GM23338 (cell line): ENCODE data around the gene TMUB1. TPM values are rescaled to one million over a fixed set of nuclear protein-coding genes. Genes with fewer than 3 reads are reported as not detected.

Experiments used
- CTCF ChIP-seq, 2 experiments: fragments of 200-600 bp in 1 of 2; sonication (generic) in 1 of 2; conservative IDR thresholded peaks; 2 replicates each; pipeline versions ENCODE4 v1.5.1 to v1.6.1; 2016 to 2017; ENCODE audit warnings: antibody characterized with exemption in 2 of 2, low read depth in 2 of 2, mild to moderate bottlenecking in 2 of 2, moderate library complexity in 1 of 2
- ETS1 ChIP-seq: IDR thresholded peaks from 2 replicates; pipeline ENCODE4 v1.6.1; 2016; ENCODE audit warnings: antibody characterized with exemption
- EZH2phosphoT487 ChIP-seq: fragments of 200-600 bp; sonication (generic); IDR thresholded peaks from one replicate; pipeline ENCODE4 v1.8.1; 2018; ENCODE audit warnings: antibody characterized with exemption; ENCODE audit not compliant: unreplicated experiment
- JUNB ChIP-seq: IDR thresholded peaks from one replicate; pipeline ENCODE4 v1.6.1; 2016; ENCODE audit warnings: antibody characterized with exemption; ENCODE audit not compliant: unreplicated experiment
- NANOG ChIP-seq: IDR thresholded peaks from 2 replicates; pipeline ENCODE4 v1.6.1; 2016; ENCODE audit warnings: antibody characterized with exemption, borderline replicate concordance
- STAT1 ChIP-seq: IDR thresholded peaks from one replicate; pipeline ENCODE4 v1.6.1; 2016; ENCODE audit warnings: antibody characterized with exemption; ENCODE audit not compliant: unreplicated experiment
- ZNF114 ChIP-seq: fragments of 250-450 bp; sonication (Bioruptor Pico); IDR thresholded peaks from 2 replicates; pipeline ENCODE4 v1.5.0; 2020; ENCODE audit warnings: mild to moderate bottlenecking, moderate library complexity
- ZNF331 ChIP-seq: fragments of 250-450 bp; sonication (Bioruptor Pico); IDR thresholded peaks from 2 replicates; pipeline ENCODE4 v1.5.0; 2020; ENCODE audit warnings: low read depth, mild to moderate bottlenecking, moderate library complexity
- ZNF462 ChIP-seq: fragments of 250-450 bp; sonication (Bioruptor Pico); IDR thresholded peaks from 2 replicates; pipeline ENCODE4 v1.5.0; 2020; ENCODE audit warnings: mild to moderate bottlenecking, moderate library complexity
- polyA plus RNA-seq: library from polyadenylated mRNA; unstranded; fragments of >200 nt; fragmentation: Nextera tagmentation; extraction: Ambion mirVana; gene quantifications from 2 replicates; pipeline ENCODE4 v1.2.1, GENCODE V29; 2016
- total RNA-seq: library from RNA; depleted of rRNA; stranded (reverse); fragments of >200 nt; shearing (Covaris generic); gene quantifications from 2 replicates; pipeline ENCODE4 v1.2.3, GENCODE V29; 2014

The TMUB1 gene
- total and polyA plus RNA-seq, 2 experiments from 2014 or later, result 47.6 to 61.1 TPM

- no peak for TF ChIP-seq ZNF462 (CRISPR knock-in tag)
- no peak for TF ChIP-seq CTCF (conservative IDR thresholded peaks at IDR 0.05; ENCODE audit: low read depth in 2 of 2)
- TF ChIP-seq JUNB, result no peak
- no peak for TF ChIP-seq ZNF331 (CRISPR knock-in tag)
- TF ChIP-seq EZH2phosphoT487, result no peak
- no peak for TF ChIP-seq NANOG
- no peak for TF ChIP-seq ETS1
- TF ChIP-seq ZNF114 (CRISPR knock-in tag), result no peak
- no peak for TF ChIP-seq STAT1
These were observed 47.5 kb upstream of the TMUB1 start (continued) for GRCh38 chr7:151130741-151131157.
